Right kidney (tissue), 1 donor: Measurements from ENCODE around the gene ARID1B.

Experiments
- DNase-seq: peaks from one replicate; pipeline ENCODE4 v3.0.0-alpha.2; 2016

Gene ARID1B

GRCh38 chr6:157213907-157214565 is 436.9 kb downstream of the ARID1B start:
- DNase-seq = no peak

GRCh38 chr6:157215717-157216116 is 438.5 kb downstream of the ARID1B start:
- no peak for DNase-seq

GRCh38 chr6:157216570-157216969 is 439.4 kb downstream of the ARID1B start:
- no peak for DNase-seq

- DNase-seq = no peak
These were observed 440.2 kb downstream of the ARID1B start for GRCh38 chr6:157217198-157217893.

- no peak for DNase-seq
These were observed 440.8 kb downstream of the ARID1B start for GRCh38 chr6:157217894-157218370.

GRCh38 chr6:157218371-157219198 is 441.4 kb downstream of the ARID1B start:
- DNase-seq = no peak

GRCh38 chr6:157219201-157220200 is 442.3 kb downstream of the ARID1B start:
- no peak for DNase-seq

GRCh38 chr6:157220485-157220884 is 443.3 kb downstream of the ARID1B start:
- no peak for DNase-seq

- DNase-seq = peak; percentile 83
These were observed 444.1 kb downstream of the ARID1B start for GRCh38 chr6:157221049-157221816.

GRCh38 chr6:157221817-157222175 is 444.6 kb downstream of the ARID1B start:
- no peak for DNase-seq

- no peak for DNase-seq
These were observed 445.2 kb downstream of the ARID1B start for GRCh38 chr6:157222201-157222981.

- DNase-seq = no peak
These were observed 445.8 kb downstream of the ARID1B start for GRCh38 chr6:157223021-157223430.

GRCh38 chr6:157223511-157223910 is 446.3 kb downstream of the ARID1B start:
- DNase-seq = no peak

- no peak for DNase-seq
These were observed 447.2 kb downstream of the ARID1B start for GRCh38 chr6:157224178-157224950.

GRCh38 chr6:157224951-157225574 is 447.9 kb downstream of the ARID1B start:
- no peak for DNase-seq

GRCh38 chr6:157225575-157225995 is 448.4 kb downstream of the ARID1B start:
- DNase-seq = no peak

GRCh38 chr6:157226026-157226625 is 448.9 kb downstream of the ARID1B start:
- DNase-seq = no peak

- DNase-seq = no peak
These were observed 449.6 kb downstream of the ARID1B start for GRCh38 chr6:157226761-157227160.
